A673 (cell line): Measurements from ENCODE around the gene SNX19.

Experiments
- CTCF ChIP-seq: fragments of 300-800, 200-600 bp; sonication (generic); conservative IDR thresholded peaks from 2 replicates; pipeline ENCODE4 v1.5.1; 2017; ENCODE audit warnings: low read depth, mild to moderate bottlenecking, antibody characterized with exemption, low read length, moderate library complexity, mixed read lengths
- EZH2 ChIP-seq: fragments of 200-600 bp; sonication (generic); IDR thresholded peaks from 2 replicates; pipeline ENCODE4 v1.6.1; 2017; ENCODE audit warnings: borderline replicate concordance, low read depth, mild to moderate bottlenecking, mixed read lengths, antibody characterized with exemption, low read length; ENCODE audit not compliant: poor library complexity, severe bottlenecking

- TF ChIP-seq EZH2 (no peak), CTCF (no peak)
Observed at GRCh38 chr11:130882138-130882551, 34.1 kb downstream of the SNX19 start.
